Measurements from ENCODE around the gene SH3D19.

SH3D19 gene

GRCh38 chr4:151143162-151143561 lies 182.2 kb downstream of the SH3D19 start:
- TF ChIP-seq POLR2AphosphoS5 (IDR thresholded peaks at IDR 0.05; ENCODE audit: low read depth, low read length) (no peak), TAF1 (IDR thresholded peaks at IDR 0.05; ENCODE audit: borderline replicate concordance, insufficient read depth, low read length) (no peak), FOXP2 (optimal IDR thresholded peaks at IDR 0.05; ENCODE audit: borderline replicate concordance, extremely low read depth, extremely low read length, insufficient read depth) (no peak), SIN3A (IDR thresholded peaks at IDR 0.05; ENCODE audit: borderline replicate concordance, insufficient read depth, low read length) (no peak), REST (IDR thresholded peaks at IDR 0.05; ENCODE audit: insufficient read depth in 1 of 2, low read depth in 2 of 2, low read length in 2 of 2) (no peak)

- no peak for TF ChIP-seq REST (IDR thresholded peaks at IDR 0.05; ENCODE audit: insufficient read depth in 1 of 2, low read depth in 2 of 2, low read length in 2 of 2)
These were observed 182.6 kb downstream of the SH3D19 start for GRCh38 chr4:151142758-151143157.

- TF ChIP-seq SIN3A (IDR thresholded peaks at IDR 0.05; ENCODE audit: borderline replicate concordance, insufficient read depth, low read length), result no peak
- no peak for TF ChIP-seq TAF1 (IDR thresholded peaks at IDR 0.05; ENCODE audit: borderline replicate concordance, insufficient read depth, low read length)
- TF ChIP-seq FOXP2 (optimal IDR thresholded peaks at IDR 0.05; ENCODE audit: borderline replicate concordance, extremely low read depth, extremely low read length, insufficient read depth), result no peak
- no peak for TF ChIP-seq REST (IDR thresholded peaks at IDR 0.05; ENCODE audit: insufficient read depth in 1 of 2, low read depth in 2 of 2, low read length in 2 of 2)
- TF ChIP-seq POLR2AphosphoS5 (IDR thresholded peaks at IDR 0.05; ENCODE audit: low read depth, low read length), result no peak
These were observed 185.6 kb downstream of the SH3D19 start for GRCh38 chr4:151139814-151140213.

GRCh38 chr4:151133311-151133710 lies 192.1 kb downstream of the SH3D19 start:
- TF ChIP-seq REST (IDR thresholded peaks at IDR 0.05; ENCODE audit: insufficient read depth in 1 of 2, low read depth in 2 of 2, low read length in 2 of 2), result no peak
- no peak for TF ChIP-seq SIN3A (IDR thresholded peaks at IDR 0.05; ENCODE audit: borderline replicate concordance, insufficient read depth, low read length)
- no peak for TF ChIP-seq FOXP2 (optimal IDR thresholded peaks at IDR 0.05; ENCODE audit: borderline replicate concordance, extremely low read depth, extremely low read length, insufficient read depth)
- no peak for TF ChIP-seq TAF1 (IDR thresholded peaks at IDR 0.05; ENCODE audit: borderline replicate concordance, insufficient read depth, low read length)
- TF ChIP-seq POLR2AphosphoS5 (IDR thresholded peaks at IDR 0.05; ENCODE audit: low read depth, low read length), result no peak

GRCh38 chr4:151129796-151130195 lies 195.6 kb downstream of the SH3D19 start:
- TF ChIP-seq REST (IDR thresholded peaks at IDR 0.05; ENCODE audit: insufficient read depth in 1 of 2, low read depth in 2 of 2, low read length in 2 of 2) (no peak), FOXP2 (optimal IDR thresholded peaks at IDR 0.05; ENCODE audit: borderline replicate concordance, extremely low read depth, extremely low read length, insufficient read depth) (no peak), POLR2AphosphoS5 (IDR thresholded peaks at IDR 0.05; ENCODE audit: low read depth, low read length) (no peak), TAF1 (IDR thresholded peaks at IDR 0.05; ENCODE audit: borderline replicate concordance, insufficient read depth, low read length) (no peak), SIN3A (IDR thresholded peaks at IDR 0.05; ENCODE audit: borderline replicate concordance, insufficient read depth, low read length) (no peak)

Data from PFSK-1 (cell line).